Measurements from ENCODE around the gene CFAP97D2.
A peak's percentile ranks its signal among the peaks of the same experiment; 100 is the strongest.
"Not testable (repeated sequence)": the region's sequence is repeated elsewhere in the genome, so short reads cannot be mapped to it uniquely, and the experiment has no call there.

Gene CFAP97D2

DNA sequence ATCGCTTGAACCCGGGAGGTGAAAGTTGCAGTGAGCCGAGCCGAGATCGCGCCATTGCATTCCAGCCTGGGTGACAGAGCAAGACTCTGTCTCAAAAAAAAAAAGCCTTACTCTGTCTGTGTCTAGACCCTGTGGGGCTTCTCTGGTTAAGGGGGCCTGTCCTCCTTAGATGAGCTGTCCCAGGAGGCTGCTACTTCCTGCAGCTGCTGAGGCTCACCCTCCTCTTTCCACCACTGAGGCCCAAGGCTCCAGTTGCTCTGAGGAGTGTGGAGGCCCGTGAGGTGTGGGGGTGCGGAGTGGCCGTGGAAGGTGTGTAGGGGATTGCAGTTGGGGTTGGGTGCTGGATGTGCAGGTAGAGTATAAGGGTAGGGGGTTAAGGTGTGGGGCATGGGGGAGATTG, 24.6 kb upstream of the CFAP97D2 start:
- Histone ChIP-seq H3K4me1 (peaks cover 0 to 12% (median 0%) of the 10 kb centered on the region in 4 donors), H3K36me3 (no peaks in the 10 kb centered on the region), H3K4me3 (no peak overlapping the region), H3K27me3 (peaks cover 0 to 5% of the 10 kb centered on the region in 2 donors), H3K9me3 (no peaks in the 10 kb centered on the region), H3K27ac (no peak overlapping the region)
- peak in 1 of 2 donors; percentile 43 for DNase-seq
- intact Hi-C loops (cut with DNase I; ENCODE audit: low total_unique reads) = no loop called here
- TF ChIP-seq, protein P1, sequence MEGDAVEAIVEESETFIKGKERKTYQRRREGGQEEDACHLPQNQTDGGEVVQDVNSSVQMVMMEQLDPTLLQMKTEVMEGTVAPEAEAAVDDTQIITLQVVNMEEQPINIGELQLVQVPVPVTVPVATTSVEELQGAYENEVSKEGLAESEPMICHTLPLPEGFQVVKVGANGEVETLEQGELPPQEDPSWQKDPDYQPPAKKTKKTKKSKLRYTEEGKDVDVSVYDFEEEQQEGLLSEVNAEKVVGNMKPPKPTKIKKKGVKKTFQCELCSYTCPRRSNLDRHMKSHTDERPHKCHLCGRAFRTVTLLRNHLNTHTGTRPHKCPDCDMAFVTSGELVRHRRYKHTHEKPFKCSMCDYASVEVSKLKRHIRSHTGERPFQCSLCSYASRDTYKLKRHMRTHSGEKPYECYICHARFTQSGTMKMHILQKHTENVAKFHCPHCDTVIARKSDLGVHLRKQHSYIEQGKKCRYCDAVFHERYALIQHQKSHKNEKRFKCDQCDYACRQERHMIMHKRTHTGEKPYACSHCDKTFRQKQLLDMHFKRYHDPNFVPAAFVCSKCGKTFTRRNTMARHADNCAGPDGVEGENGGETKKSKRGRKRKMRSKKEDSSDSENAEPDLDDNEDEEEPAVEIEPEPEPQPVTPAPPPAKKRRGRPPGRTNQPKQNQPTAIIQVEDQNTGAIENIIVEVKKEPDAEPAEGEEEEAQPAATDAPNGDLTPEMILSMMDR (IDR thresholded peaks at IDR 0.05) = no peak

DNA sequence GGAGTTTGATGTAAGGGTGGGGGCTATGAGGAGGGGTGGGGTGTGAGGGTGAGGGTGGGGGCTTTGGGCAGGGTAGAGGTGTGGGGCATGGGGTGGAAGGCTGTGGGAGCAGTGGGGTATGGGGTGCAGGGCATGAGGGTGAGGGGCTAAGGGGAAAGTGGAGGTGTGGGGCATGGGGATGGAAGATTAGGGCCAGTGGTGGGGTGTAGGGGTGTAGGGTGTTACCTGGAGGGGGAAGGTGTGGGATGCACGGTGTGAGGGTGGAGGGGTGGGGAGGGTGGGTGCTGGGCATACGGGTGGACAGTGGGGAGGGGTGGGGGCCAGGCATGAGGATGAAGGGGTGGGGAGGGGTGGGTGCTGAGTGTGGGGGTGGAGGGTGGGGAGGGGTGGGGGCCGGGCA, 23.7 kb upstream of the CFAP97D2 start:
- no peak for DNase-seq
- Histone ChIP-seq H3K9me3 (no peaks in the 10 kb centered on the region), H3K4me3 (no peak overlapping the region), H3K27ac (no peak overlapping the region), H3K27me3 (peaks cover 0 to 5% of the 10 kb centered on the region in 2 donors), H3K4me1 (peaks cover 0 to 12% (median 0%) of the 10 kb centered on the region in 4 donors), H3K36me3 (no peaks in the 10 kb centered on the region)
- intact Hi-C loops (cut with DNase I; ENCODE audit: low total_unique reads) = no loop called here
- TF ChIP-seq, protein P1 (IDR thresholded peaks at IDR 0.05) = no peak

DNA sequence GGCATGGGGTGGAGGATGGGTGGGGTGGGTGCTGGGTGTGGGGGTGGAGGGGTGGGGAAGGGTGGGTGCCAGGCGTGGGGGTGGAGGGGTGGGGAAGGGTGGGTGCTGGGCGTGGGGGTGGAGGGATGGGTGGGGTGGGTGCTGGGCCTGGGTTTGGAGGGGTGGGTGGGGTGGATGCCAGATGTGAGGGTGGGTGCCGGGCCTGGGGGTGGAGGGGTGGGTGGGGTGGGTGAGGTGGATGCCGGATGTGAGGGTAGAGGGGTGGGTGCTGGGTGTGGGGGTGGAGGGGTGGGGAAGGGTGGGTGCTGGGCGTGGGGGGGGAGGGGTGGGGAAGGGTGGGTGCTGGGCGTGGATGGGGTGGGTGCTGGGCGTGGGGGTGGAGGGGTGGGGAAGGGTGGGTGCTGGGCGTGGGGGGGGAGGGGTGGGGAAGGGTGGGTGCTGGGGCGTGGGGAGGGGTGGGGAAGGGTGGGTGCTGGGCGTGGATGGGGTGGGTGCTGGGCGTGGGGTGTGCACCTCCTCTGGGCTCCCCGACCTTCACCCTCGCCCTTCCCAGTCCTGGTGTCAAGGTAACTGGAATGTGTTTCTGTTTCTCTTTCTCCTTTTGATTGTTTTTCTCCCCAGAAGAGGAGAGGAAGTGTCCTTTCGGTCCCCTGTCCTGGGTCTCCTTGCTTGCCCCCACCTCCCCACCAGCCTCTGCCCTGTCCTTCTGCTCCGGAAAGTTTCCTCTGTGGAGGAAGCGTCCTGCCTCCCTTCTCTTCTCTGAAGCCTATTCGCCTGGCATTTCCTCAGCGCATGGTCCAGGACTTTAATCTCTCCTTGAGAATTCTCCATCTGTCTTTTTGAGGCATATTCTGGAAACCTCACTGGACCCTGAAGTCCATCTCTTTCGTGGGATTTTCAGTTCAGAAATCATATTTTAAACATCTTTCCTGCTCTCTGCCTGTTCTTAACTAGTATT, 22.9 kb upstream of the CFAP97D2 start:
- TF ChIP-seq, protein P1 (IDR thresholded peaks at IDR 0.05) = no peak
- Histone ChIP-seq H3K36me3 (no peaks in the 10 kb centered on the region), H3K4me3 (no peak overlapping the region), H3K4me1 (peaks cover 0 to 12% (median 0%) of the 10 kb centered on the region in 4 donors), H3K27ac (no peak overlapping the region), H3K27me3 (peaks cover 0 to 9% of the 10 kb centered on the region in 2 donors), H3K9me3 (no peaks in the 10 kb centered on the region)
- DNase-seq = no peak
- intact Hi-C loops (cut with DNase I; ENCODE audit: low total_unique reads) = no loop called here

DNA sequence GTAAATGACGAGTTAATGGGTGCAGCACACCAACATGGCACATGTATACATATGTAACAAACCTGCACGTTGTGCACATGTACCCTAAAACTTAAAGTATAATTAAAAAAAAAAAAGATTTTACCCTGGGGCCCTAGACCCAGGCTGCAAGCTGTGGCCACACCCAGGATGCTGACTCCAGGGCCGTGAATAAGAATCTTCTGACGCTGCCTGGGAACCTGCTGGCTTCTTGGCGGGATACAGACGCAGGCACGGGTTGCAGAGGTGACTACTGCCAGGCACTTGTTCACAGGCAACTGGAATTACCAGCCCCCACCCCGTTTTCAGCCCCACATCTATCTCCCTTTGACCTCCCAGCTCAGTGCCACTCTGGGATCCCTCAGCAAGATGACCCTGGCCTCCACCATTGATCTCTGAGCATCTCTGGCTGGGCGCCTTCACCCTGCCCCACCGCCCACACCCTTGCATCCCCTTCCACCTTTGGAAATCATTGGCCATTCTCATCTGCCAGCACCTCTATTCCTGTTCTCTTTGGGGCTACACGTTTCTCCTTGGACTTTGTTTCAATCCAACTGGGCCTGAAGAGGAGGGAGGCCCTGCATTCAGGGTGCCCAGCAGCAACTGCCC, 21.1 kb upstream of the CFAP97D2 start:
- H3K4me3 ChIP-seq = no peak overlapping the region
- H3K4me1 ChIP-seq = peaks cover 0 to 21% (median 9%) of the 10 kb centered on the region in 4 donors
- H3K27ac ChIP-seq = no peak overlapping the region
- peaks cover 0 to 24% of the 10 kb centered on the region in 2 donors for H3K27me3 ChIP-seq
- TF ChIP-seq, protein P1 (IDR thresholded peaks at IDR 0.05) = no peak
- H3K36me3 ChIP-seq = no peaks in the 10 kb centered on the region
- H3K9me3 ChIP-seq = no peaks in the 10 kb centered on the region
- intact Hi-C loops (cut with DNase I; ENCODE audit: low total_unique reads) = no loop called here
- no peak for DNase-seq

DNA sequence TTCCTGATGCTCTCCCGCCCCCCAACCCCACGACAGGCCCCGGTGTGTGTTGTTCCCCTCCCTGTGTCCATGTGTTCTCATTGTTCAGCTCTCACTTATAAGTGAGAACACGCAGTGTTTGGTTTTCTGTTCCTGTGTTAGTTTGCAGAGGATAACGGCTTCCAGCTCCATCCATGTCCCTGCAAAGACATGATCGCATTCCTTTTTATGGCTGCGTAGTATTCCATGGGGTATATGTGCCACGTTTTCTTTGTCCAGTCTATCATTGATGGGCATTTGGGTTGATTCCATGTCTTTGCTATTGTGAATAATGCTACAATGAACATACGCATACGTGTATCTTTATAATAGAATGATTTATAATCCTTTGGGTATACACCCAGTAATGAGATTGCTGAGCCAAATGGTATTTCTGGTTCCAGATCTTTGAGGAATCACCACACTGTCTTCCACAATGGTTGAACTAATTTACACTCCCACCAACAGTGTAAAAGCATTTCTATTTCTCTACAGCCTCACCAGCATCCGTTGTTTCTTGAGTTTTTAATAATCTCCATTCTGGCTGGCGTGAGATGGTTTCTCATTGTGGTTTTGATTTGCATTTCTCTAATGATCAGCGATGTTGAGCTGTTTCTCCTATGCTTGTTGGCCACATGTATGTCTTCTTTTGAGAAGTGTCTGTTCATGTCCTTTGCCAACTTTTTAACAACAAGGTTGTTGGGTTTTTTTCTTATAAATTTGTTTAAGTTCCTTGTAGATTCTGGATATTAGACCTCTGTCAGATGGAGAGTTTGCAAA, 20.0 kb upstream of the CFAP97D2 start:
- Histone ChIP-seq H3K27me3 (peaks cover 0 to 33% of the 10 kb centered on the region in 2 donors), H3K4me1 (peaks cover 0 to 13% (median 9%) of the 10 kb centered on the region in 4 donors)
- H3K9me3 ChIP-seq; DNase-seq; intact Hi-C loops (cut with DNase I; ENCODE audit: low total_unique reads); H3K27ac ChIP-seq; H3K4me3 ChIP-seq; H3K36me3 ChIP-seq: not testable (repeated sequence)

Data from tibial artery (tissue), 4 donors.